Activated naive CD8-positive, alpha-beta T cell treated with anti-CD3 and anti-CD28 coated beads for 36 hours (primary cell): ENCODE results near the gene EIF2B2. TPM values are rescaled to one million over a fixed set of nuclear protein-coding genes. Genes with fewer than 3 reads are reported as not detected.

ENCODE experiments used
- DNase-seq: peaks from one replicate; pipeline ENCODE4 v3.0.0; 2021
- H3K27ac Mint-ChIP-seq: one replicate; pipeline ENCODE4 v1.8.0; 2022; ENCODE audit warnings: mild to moderate bottlenecking, moderate library complexity, mixed read lengths
- H3K27me3 Mint-ChIP-seq: one replicate; pipeline ENCODE4 v1.8.0; 2022; ENCODE audit warnings: mild to moderate bottlenecking, mixed read lengths
- H3K36me3 Mint-ChIP-seq: one replicate; pipeline ENCODE4 v1.8.0; 2021; ENCODE audit warnings: mild to moderate bottlenecking, mixed read lengths
- H3K4me1 Mint-ChIP-seq: one replicate; pipeline ENCODE4 v1.8.0; 2021; ENCODE audit warnings: mixed read lengths
- H3K4me3 Mint-ChIP-seq: one replicate; pipeline ENCODE4 v1.8.0; 2022; ENCODE audit warnings: mild to moderate bottlenecking, moderate library complexity, mixed read lengths
- H3K9me3 Mint-ChIP-seq: one replicate; pipeline ENCODE4 v1.8.0; 2022; ENCODE audit warnings: mixed read lengths
- total RNA-seq, 2 experiments: library from RNA; stranded (reverse); gene quantifications; one replicate each; pipeline ENCODE4 v1.2.3, GENCODE V29; 2021

Gene EIF2B2
- total RNA-seq, 2 experiments from 2014 or later, result 55.6 to 60.1 TPM

DNA sequence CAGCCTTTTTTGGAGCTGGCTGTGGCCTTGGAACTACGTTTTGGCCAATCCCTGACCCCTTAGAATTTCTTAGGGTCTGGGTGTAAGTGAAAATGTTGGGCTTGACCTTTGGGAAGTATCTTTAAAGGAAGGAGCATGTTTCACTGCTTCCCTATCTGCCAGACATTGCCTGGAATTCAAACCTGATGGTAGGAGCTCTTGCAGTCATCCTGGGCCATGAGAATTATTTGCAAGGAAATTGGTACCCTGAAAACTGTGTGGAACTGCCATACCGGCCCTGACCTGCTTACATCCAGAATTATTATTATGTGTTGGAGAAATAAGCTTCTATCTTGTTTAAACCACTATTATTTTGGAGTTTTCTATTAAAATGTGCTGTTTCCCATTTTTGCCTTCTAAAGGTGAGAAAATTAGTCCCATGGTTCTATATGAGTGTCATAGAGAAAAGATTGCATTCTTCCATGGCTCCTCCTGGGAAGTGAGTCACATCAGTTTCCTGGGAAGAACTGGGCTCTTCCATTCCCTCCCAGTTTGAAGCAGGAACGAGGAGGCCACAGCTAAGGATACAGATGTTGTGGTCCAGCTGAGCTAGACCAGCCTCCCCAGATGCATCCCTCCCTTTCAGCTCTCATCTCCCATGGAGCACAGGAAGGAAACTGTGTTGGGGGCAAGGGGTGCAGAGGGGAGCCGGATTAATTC, 37.8 kb upstream of the EIF2B2 start:
- no peaks in the 10 kb centered on the region for H3K9me3 Mint-ChIP-seq
- no peaks in the 10 kb centered on the region for H3K27me3 Mint-ChIP-seq
- H3K4me3 Mint-ChIP-seq, result no peak overlapping the region
- H3K4me1 Mint-ChIP-seq, result peaks cover 7% of the 10 kb centered on the region
- DNase-seq, result no peak
- no peaks in the 10 kb centered on the region for H3K36me3 Mint-ChIP-seq
- H3K27ac Mint-ChIP-seq, result no peak overlapping the region

DNA sequence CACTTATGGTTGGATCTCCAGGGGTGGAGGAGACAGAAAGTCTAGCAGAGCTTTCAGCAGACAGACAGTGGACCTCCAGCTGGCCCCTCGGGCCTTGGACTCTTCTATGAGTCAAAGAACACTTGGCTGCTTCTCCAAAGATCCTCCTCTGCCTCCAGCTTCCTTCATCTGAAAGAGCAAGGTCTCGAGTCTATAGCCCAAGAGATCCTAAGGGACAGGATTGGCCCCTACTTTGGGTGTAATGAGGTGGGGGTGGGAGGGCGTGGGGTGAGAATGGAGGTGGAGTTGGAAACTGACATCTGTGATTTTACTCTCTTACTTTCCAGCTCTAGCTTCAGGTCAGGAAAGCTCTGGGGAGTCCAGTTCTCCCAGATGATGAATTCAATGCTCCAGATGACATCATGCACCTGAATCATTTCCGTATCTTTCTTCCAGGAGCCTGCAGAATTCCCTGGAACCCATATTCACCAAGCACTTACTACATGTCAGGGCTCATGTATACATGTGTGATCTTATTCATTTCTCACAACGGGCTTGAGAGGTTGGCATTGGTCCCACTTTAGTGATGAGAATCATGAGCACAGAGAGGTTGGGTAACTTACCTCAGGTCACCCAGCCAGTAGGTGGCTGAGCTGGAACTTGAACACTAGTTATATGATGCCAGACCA, 37.1 kb upstream of the EIF2B2 start:
- Mint-ChIP-seq H3K27ac (no peak overlapping the region), H3K9me3 (no peaks in the 10 kb centered on the region)

DNA sequence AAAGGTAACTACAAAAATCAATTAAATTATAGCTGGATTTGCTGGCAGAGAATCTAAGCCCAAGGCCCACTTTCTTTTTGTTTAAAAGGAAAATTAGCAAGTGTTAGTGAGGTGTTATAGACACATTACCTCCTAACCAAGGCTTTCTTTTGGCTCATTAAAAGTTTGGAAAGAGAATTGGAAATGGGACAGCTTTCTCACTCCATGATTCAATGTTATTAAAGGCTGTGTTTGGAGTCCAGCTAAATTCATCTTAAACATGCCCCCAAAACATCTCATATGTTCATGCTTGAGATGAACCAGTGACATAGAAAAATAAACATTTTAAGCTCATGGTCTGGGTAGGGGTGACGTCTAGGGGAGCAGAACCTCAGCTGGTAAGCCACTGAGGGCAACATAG, 33.9 kb upstream of the EIF2B2 start:
- no peaks in the 10 kb centered on the region for H3K27me3 Mint-ChIP-seq
- DNase-seq, result no peak
- H3K4me3 Mint-ChIP-seq, result no peak overlapping the region
- no peaks in the 10 kb centered on the region for H3K36me3 Mint-ChIP-seq
- peaks cover 2% of the 10 kb centered on the region for H3K4me1 Mint-ChIP-seq
- no peak overlapping the region for H3K27ac Mint-ChIP-seq
- H3K9me3 Mint-ChIP-seq, result no peaks in the 10 kb centered on the region

More for the DNA sequence above, 37.1 kb upstream of the EIF2B2 start:
- no peak for DNase-seq
- no peaks in the 10 kb centered on the region for H3K27me3 Mint-ChIP-seq
- peaks cover 7% of the 10 kb centered on the region for H3K4me1 Mint-ChIP-seq
- H3K36me3 Mint-ChIP-seq, result no peaks in the 10 kb centered on the region
- no peak overlapping the region for H3K4me3 Mint-ChIP-seq

DNA sequence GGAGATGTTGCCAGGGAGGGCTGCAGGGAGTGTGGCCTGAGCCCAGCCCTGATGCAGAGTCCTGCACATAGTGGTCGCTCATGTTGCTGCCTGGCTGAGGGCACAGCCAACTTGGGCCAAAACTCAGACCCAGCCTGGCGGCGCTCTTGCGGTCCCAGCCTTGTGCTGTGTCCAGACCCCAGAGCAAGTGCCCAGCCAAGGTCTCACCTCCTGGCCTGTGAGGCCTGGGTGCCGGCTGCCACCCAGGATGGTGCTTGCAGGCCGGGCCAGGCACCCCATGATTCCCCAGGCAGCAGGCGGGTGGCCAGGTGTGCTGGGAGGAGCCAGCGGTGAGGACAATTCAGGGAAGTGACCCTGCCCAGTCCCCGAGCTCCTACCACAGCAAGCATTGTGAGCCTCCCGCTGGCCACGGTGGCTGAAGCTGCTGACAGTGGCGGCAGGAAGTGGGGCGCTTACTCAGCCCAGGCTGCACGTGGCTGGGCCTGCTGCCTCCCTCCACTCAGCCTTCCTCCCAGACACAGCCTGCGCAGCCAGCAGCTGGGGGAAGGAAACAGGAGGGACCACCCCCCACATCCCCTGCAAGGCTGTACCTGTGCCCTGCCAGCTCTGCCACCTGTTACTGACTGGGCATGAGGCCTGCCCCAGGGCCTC, 29.6 kb upstream of the EIF2B2 start:
- Mint-ChIP-seq H3K4me1 (no peaks in the 10 kb centered on the region), H3K9me3 (no peaks in the 10 kb centered on the region), H3K36me3 (no peaks in the 10 kb centered on the region), H3K27ac (no peak overlapping the region), H3K27me3 (no peaks in the 10 kb centered on the region), H3K4me3 (no peak overlapping the region)
- DNase-seq, result peak; percentile 29

DNA sequence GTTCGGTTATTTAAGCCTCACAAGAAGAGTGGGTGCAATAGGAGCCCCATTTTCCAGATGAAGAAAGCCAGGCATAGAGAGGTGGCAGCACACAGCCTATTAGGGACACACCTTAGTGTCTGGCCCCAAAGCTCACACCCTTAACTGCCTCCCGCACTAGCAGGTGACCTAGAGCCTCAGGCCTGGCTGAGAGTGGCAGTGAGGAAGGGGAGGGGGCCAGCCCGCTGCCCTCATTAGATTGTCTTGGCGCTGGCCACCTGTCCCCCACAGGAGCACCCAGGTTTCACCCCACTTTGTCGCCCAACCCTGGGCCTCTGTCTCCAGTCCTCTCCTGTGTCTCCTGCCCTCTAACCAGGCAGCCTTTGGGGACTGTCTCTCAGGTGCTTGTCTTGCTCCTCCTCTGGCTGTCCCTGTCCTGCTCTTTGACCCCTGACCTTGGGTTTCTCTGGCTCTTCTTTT, 28.8 kb upstream of the EIF2B2 start:
- Mint-ChIP-seq H3K36me3 (no peaks in the 10 kb centered on the region), H3K9me3 (no peaks in the 10 kb centered on the region), H3K27ac (no peak overlapping the region), H3K4me3 (no peak overlapping the region), H3K4me1 (no peaks in the 10 kb centered on the region), H3K27me3 (no peaks in the 10 kb centered on the region)
- DNase-seq, result no peak

DNA sequence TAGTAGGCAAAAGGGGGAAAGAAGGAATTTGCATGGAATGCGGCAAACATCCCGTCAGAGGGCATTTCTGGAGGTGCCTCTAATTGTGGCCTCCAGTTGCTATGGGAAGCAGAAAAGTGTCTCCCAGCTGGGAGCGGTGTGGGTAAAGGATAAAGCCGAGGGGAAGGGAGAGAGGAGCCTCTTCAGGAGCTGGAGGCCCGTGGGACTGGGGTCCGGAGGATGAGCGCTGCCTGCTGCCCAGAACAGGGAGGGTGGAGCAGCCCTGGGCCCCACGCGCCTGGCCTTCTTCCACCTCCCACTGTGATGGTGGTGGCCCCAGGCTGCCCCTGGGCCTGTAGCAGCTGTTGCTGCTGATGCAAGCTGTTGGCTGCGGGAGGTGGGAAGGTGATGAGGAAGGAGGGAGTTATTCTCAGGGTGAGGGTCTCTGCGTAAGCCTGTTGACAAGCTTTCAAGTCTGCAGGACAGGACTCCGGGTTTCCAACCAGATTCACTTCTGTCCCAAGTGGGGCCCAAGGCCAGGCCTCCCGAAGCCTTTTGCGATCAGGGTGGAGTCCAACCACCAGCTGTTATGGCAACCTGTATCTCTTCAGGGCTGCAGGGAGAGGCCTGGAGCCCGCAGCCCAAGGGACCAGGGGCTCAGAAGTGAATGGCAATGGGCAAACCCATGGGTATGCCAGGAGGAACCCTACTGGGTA, 28.2 kb upstream of the EIF2B2 start:
- H3K36me3 Mint-ChIP-seq, result no peaks in the 10 kb centered on the region
- no peak overlapping the region for H3K4me3 Mint-ChIP-seq
- no peak overlapping the region for H3K27ac Mint-ChIP-seq
- DNase-seq, result no peak
- no peaks in the 10 kb centered on the region for H3K27me3 Mint-ChIP-seq
- H3K9me3 Mint-ChIP-seq, result no peaks in the 10 kb centered on the region
- H3K4me1 Mint-ChIP-seq, result no peaks in the 10 kb centered on the region

DNA sequence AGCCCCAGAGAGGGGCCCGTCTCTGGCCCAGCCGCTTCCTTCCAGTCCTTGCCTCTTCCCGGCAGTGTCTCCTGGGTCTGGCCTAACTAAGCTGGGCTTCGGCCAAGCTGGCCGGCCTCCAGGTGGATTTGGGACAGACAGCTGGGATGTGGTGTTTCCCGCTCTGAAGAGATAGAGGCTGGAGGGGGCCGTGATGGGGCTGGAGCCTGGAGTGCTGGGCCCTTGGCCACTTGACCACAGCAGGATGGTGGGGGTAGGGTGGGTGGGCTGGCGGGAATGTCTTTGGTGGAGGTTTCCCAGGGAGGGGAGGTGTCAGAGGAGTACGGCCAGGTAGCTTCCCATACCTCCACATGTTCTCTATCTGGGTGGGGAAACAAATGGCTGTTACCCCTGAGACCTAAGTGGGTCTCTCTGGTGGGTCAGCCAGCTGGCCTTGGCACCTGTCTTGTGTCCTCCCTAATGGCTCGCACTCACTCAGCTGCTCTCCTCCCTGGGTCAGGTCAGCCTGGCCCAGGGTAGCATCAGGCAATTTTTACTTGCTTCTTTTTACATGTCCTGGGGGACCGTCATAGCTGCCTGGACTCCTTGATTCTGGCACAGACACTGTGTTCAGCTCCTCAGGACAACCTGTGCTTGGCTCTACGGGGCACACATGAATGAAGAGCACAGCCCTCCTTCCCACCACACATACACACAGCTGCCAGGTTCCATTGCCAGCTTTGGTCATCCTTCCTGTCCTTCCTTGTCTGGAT, 27.5 kb upstream of the EIF2B2 start:
- H3K36me3 Mint-ChIP-seq, result no peaks in the 10 kb centered on the region

DNA sequence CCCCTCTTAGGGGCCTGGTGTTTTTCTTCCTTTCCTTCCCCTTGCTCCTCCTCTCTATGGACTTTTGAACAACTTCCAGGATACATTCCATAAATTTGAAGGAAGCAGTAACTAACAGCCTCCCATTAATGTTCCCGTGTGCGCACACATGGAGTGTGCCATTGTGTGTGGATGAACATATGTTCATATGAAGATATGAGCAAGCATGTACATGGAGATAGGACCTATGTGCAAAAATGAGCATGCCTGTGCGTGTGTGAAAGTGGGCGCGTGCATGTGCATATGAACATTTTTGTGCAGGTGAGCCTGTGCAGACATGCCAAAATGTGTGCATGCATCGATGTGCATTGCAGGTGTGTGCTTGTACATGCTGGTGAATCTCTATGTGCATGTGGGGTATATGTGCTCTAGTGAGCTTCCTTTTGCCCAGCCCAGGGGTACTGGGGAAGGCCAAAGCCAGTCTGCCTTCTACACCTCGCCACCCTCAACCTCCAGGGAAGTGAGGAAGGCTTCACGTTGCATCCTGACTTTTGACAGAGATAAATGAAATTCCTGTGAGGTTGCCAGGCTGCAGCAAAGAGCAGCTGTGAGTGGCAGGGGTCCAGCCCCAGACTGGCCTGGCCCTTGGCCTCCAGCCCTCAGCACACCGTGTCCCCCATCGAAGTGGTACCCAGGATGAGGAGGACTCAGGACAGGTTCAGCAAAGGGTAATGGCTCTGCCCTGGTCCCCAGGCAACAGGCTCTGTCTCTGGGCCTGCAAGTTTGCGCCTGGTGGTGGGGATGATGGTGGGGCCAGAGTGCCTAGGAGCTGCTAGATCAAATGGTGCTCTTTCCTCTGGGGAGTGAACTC, 26.2 kb upstream of the EIF2B2 start:
- Mint-ChIP-seq H3K9me3 (no peaks in the 10 kb centered on the region), H3K4me1 (no peaks in the 10 kb centered on the region), H3K4me3 (no peak overlapping the region), H3K27me3 (no peaks in the 10 kb centered on the region), H3K36me3 (no peaks in the 10 kb centered on the region), H3K27ac (no peak overlapping the region)
- no peak for DNase-seq

More for the DNA sequence above, 27.5 kb upstream of the EIF2B2 start:
- Mint-ChIP-seq H3K27me3 (no peaks in the 10 kb centered on the region), H3K27ac (no peak overlapping the region), H3K4me3 (no peak overlapping the region), H3K9me3 (no peaks in the 10 kb centered on the region), H3K4me1 (no peaks in the 10 kb centered on the region)
- no peak for DNase-seq

DNA sequence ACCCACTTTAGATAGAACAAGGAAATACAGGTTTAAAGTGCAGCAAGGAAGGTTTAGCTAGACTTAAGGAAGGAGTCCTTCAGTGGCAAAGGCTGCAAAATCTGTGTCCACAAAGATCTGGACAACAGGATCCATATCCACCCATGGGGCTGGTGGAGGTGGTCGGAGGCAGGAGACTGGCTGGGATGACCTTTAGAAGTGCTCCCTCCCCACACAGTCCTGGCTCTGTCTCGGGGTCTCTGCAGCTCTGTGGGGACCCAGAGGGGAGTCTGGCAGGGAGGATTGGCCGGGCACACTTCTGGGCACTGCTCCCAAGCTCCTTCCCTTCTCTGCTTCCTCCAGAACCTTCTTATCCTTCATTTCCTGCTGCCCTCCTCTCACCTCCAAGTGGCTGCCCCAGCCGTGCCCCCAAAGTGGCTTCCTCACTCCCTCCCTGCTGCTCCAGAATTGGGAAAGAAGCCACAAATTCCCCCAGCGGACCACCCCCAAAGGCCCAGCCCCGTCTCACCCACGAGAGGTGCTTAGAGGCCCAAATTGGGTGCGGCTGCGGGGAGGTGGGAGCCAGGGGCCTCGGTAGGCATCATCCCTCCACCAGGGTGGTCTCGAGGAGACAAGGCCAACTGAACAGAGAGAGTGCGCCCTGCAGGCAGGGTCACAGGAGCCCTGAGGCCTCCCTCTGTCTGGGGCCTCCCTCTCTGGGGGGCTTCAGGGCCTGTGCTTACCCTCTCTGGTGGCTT, 25.4 kb upstream of the EIF2B2 start:
- Mint-ChIP-seq H3K27ac (no peak overlapping the region), H3K36me3 (no peaks in the 10 kb centered on the region), H3K4me1 (no peaks in the 10 kb centered on the region), H3K4me3 (no peak overlapping the region), H3K9me3 (no peaks in the 10 kb centered on the region), H3K27me3 (no peaks in the 10 kb centered on the region)
- no peak for DNase-seq

DNA sequence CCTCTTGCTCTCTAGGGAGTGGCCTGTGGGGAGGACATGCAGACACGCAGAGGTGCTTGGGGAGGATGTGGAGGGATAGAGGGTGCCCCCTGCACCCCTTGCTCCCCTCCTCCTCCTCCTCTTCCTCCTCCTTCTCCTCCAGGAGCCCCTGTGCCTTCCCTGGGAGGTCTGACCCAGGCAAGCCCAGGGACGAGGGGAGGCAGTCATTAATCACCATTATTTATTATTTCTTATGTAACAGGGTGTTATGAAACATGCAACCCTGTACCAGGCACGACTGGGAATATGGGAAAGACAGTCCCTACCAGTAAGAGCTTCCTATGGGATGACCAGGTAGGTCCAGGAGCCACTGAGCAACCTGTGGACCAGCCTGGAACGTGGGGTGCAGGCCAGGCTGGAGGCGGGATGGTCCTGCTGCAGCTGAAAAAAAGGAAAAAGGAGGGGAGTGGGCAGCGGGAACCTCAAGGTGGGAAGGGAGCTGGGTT, 24.8 kb upstream of the EIF2B2 start:
- no peaks in the 10 kb centered on the region for H3K9me3 Mint-ChIP-seq

DNA sequence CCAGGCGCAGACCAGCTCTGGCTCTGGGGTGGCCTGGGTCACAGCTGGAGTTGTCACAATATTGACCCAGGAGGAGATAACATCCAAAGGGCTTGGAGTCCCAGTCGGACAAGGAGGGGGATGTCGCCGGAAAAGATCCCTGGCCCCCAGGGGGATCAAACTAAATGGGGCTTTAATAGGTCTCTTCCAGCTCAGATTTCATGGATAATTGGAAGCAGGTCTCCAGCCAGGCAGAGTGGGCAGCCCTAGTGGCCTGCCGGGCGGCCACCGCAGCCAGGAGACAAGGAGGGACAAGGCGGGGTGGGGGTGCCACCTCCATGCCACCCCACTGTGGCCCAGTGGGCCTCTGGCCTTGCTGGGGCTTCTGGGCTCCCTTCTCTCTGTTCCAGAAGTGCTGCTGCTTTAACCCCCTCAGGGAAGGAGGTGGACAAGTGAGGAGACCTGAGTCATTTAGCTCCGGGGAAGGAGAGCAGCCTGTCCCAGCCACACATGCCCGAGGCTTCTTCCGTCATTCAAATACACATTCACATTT, 24.2 kb upstream of the EIF2B2 start:
- Mint-ChIP-seq H3K9me3 (no peaks in the 10 kb centered on the region), H3K27me3 (no peaks in the 10 kb centered on the region), H3K27ac (no peak overlapping the region), H3K4me3 (no peak overlapping the region), H3K4me1 (no peaks in the 10 kb centered on the region), H3K36me3 (no peaks in the 10 kb centered on the region)
- no peak for DNase-seq

More for the DNA sequence above, 24.8 kb upstream of the EIF2B2 start:
- Mint-ChIP-seq H3K27me3 (no peaks in the 10 kb centered on the region), H3K36me3 (no peaks in the 10 kb centered on the region), H3K4me1 (no peaks in the 10 kb centered on the region), H3K27ac (no peak overlapping the region), H3K4me3 (no peak overlapping the region)
- DNase-seq, result no peak

DNA sequence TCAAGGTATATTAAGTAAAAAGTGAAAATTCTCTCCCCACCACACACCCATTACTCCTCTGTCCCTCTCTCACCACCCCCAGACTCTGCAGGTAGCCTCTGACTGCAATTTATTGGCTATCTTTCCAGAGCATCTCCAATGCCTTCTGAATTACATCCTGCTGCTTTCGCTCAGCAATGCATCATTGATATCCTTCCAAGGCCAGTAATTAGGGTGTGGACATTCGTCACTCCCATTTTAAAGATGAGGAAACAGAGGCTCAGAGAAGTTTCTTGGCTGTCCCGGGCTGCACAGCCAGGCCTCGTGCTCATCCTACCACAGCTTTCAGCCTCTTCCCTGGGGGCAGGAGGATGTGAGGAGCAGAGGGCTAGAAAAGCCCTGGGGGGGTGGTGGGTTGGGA, 23.7 kb upstream of the EIF2B2 start:
- Mint-ChIP-seq H3K9me3 (no peaks in the 10 kb centered on the region), H3K27me3 (no peaks in the 10 kb centered on the region), H3K27ac (no peak overlapping the region), H3K36me3 (no peaks in the 10 kb centered on the region), H3K4me3 (no peak overlapping the region), H3K4me1 (no peaks in the 10 kb centered on the region)
- DNase-seq, result no peak
